Fibroblast of lung (primary cell): Measurements from ENCODE around the gene GRID1. TPM values are rescaled to one million over a fixed set of nuclear protein-coding genes. Genes with fewer than 3 reads are reported as not detected.

ENCODE experiments used
- DNase-seq, 2 donors: peaks; one replicate each; pipeline versions ENCODE4 v3.0.0 to v3.0.0-alpha.2; 2010; ENCODE audit warnings: low read depth in 2 of 2
- H2AFZ ChIP-seq: 2 replicates; pipeline ENCODE4 v1.5.1; 2012; ENCODE audit warnings: low read length, control low read depth, inconsistent platforms
- H3K27ac ChIP-seq: 2 replicates; pipeline ENCODE4 v1.5.1; 2011; ENCODE audit warnings: low read length, control low read depth; ENCODE audit not compliant: insufficient read depth
- H3K27me3 ChIP-seq: 2 replicates; pipeline ENCODE4 v1.5.1; 2011; ENCODE audit warnings: mild to moderate bottlenecking, low read length; ENCODE audit not compliant: control insufficient read depth, insufficient read depth
- H3K36me3 ChIP-seq: 2 replicates; pipeline ENCODE4 v1.5.1; 2011; ENCODE audit warnings: low read length; ENCODE audit not compliant: control insufficient read depth, insufficient read depth
- H3K4me1 ChIP-seq: 2 replicates; pipeline ENCODE4 v1.5.1; 2011; ENCODE audit warnings: low read length; ENCODE audit not compliant: control insufficient read depth, insufficient read depth; ENCODE audit errors: extremely low read depth
- H3K4me2 ChIP-seq: 2 replicates; pipeline ENCODE4 v1.5.1; 2011; ENCODE audit warnings: low read length, control low read depth; ENCODE audit not compliant: insufficient read depth; ENCODE audit errors: extremely low read depth
- H3K4me3 ChIP-seq, 4 experiments: fragments of 200-600 bp in 1 of 4; sonication (generic) in 1 of 4; replicated peaks in 1 of 4; 2 replicates each; pipeline ENCODE4 v1.5.1; 2011 to 2016; ENCODE audit warnings: low read length in 4 of 4, low read depth in 3 of 4, mild to moderate bottlenecking in 3 of 4, control low read depth in 2 of 4, inconsistent platforms in 1 of 4, mixed read lengths in 1 of 4; ENCODE audit not compliant: insufficient read depth in 1 of 4; ENCODE audit errors: control extremely low read depth in 1 of 4
- H3K79me2 ChIP-seq: 2 replicates; pipeline ENCODE4 v1.5.1; 2012; ENCODE audit warnings: mild to moderate bottlenecking, low read length, inconsistent platforms; ENCODE audit not compliant: control insufficient read depth, insufficient read depth
- H3K9ac ChIP-seq: 2 replicates; pipeline ENCODE4 v1.5.1; 2011; ENCODE audit warnings: mild to moderate bottlenecking, low read length, control low read depth; ENCODE audit not compliant: insufficient read depth
- H3K9me3 ChIP-seq: 2 replicates; pipeline ENCODE4 v1.5.1; 2012; ENCODE audit warnings: low read depth, low read length; ENCODE audit not compliant: control insufficient read depth, insufficient read depth
- H4K20me1 ChIP-seq: 2 replicates; pipeline ENCODE4 v1.5.1; 2011; ENCODE audit warnings: low read length; ENCODE audit not compliant: control insufficient read depth, insufficient read depth; ENCODE audit errors: extremely low read depth
- EZH2 ChIP-seq: IDR thresholded peaks from 2 replicates; pipeline ENCODE4 v1.5.1; 2012; ENCODE audit warnings: low read length, control low read depth, mild to moderate bottlenecking; ENCODE audit errors: missing control alignments
- polyA plus RNA-seq, 2 donors: library from polyadenylated mRNA; depleted of rRNA in 1 of 2; stranded (reverse) in 1 of 2; unstranded in 1 of 2; fragments of >200 nt; gene quantifications; 2 replicates each; pipeline ENCODE4 v1.2.1, GENCODE V29; 2011 to 2012; ENCODE audit warnings: missing spikeins in 1 of 2
- total RNA-seq: library from RNA; depleted of rRNA; stranded (reverse); fragments of >200 nt; gene quantifications from 2 replicates; pipeline ENCODE4 v1.2.1, GENCODE V29; 2014
- TF ChIP-seq, protein P1 (sequence below), 2 donors: IDR thresholded peaks in 1 of 2; conservative IDR thresholded peaks in 1 of 2; 1 replicate in 1 of 2; 2 replicates in 1 of 2; pipeline ENCODE4 v1.5.1; 2011 to 2012; ENCODE audit warnings: low read length in 2 of 2, control low read depth in 1 of 2, inconsistent platforms in 1 of 2, low read depth in 1 of 2, mild to moderate bottlenecking in 1 of 2

Gene GRID1
- total and polyA plus RNA-seq, 2 donors (not counting 1 experiment from before 2014, with no cell fraction given): 0.03 to 0.33 TPM

DNA sequence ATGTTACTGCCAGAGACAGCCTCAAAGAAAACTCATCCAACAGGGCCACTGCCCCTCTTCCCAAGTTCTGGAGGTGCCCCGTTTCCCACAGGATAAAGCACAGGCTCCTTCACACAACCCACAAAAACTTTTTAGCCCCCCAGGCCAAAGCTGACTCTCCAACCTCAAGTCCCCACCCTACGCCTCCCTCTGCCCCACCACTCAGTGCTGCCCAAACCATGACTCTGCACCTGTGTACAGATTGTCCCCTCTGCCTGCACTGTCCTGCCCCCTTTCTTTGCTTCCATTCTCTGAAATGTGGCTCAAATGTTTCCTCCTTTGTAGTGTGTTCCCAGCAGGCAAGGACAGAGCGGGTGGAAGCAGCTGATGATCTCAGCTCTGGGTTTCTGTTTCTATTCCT lies 284.0 kb downstream of the GRID1 start:
- Histone ChIP-seq H3K4me2 (no peak overlapping the region), H2AFZ (no peak overlapping the region), H3K4me3 (no peak overlapping the region)

DNA sequence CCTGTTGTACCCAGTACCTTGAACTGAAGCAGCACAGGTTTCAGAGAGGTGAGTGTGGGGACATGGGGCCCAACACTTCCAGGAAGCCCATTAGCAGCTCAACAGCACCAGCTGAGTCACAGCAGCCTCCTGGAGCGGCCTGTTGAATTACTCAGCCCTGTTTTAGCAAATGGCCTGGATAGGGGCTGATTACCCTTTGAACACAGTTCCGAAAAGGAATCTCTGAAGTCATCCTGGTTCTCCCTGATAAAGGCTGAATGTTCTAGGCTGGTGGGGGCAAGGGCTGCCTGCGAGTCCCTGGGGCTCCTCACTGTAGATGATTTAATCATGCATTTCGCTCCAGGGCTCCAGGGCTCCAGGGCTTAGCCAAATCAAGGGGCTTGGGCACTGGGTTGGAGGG lies 287.5 kb downstream of the GRID1 start:
- no peaks in the 10 kb centered on the region for H3K9me3 ChIP-seq
- no peaks in the 10 kb centered on the region for H3K79me2 ChIP-seq
- peak in 1 of 2 donors; percentile 39 for DNase-seq
- H3K9ac ChIP-seq: no peak overlapping the region
- no peaks in the 10 kb centered on the region for H3K36me3 ChIP-seq
- no peaks in the 10 kb centered on the region for H4K20me1 ChIP-seq
- no peak overlapping the region for H3K4me3 ChIP-seq
- no peaks in the 10 kb centered on the region for H3K4me1 ChIP-seq
- H3K4me2 ChIP-seq: no peak overlapping the region
- H2AFZ ChIP-seq: no peak overlapping the region
- no peak for TF ChIP-seq EZH2
- TF ChIP-seq, protein P1, sequence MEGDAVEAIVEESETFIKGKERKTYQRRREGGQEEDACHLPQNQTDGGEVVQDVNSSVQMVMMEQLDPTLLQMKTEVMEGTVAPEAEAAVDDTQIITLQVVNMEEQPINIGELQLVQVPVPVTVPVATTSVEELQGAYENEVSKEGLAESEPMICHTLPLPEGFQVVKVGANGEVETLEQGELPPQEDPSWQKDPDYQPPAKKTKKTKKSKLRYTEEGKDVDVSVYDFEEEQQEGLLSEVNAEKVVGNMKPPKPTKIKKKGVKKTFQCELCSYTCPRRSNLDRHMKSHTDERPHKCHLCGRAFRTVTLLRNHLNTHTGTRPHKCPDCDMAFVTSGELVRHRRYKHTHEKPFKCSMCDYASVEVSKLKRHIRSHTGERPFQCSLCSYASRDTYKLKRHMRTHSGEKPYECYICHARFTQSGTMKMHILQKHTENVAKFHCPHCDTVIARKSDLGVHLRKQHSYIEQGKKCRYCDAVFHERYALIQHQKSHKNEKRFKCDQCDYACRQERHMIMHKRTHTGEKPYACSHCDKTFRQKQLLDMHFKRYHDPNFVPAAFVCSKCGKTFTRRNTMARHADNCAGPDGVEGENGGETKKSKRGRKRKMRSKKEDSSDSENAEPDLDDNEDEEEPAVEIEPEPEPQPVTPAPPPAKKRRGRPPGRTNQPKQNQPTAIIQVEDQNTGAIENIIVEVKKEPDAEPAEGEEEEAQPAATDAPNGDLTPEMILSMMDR (conservative IDR thresholded peaks at IDR 0.05 in 1 of 2, IDR thresholded peaks at IDR 0.05 in 1 of 2; ENCODE audit: low read depth in 1 of 2, low read length in 2 of 2): no peak
- H3K27me3 ChIP-seq: no peaks in the 10 kb centered on the region
- no peak overlapping the region for H3K27ac ChIP-seq

More for the DNA sequence above, 284.0 kb downstream of the GRID1 start:
- Histone ChIP-seq H3K79me2 (no peaks in the 10 kb centered on the region), H3K27ac (no peak overlapping the region), H3K4me1 (no peaks in the 10 kb centered on the region), H3K9me3 (no peaks in the 10 kb centered on the region), H3K36me3 (no peaks in the 10 kb centered on the region), H3K27me3 (no peaks in the 10 kb centered on the region), H4K20me1 (no peaks in the 10 kb centered on the region), H3K9ac (no peak overlapping the region)
- no peak for TF ChIP-seq EZH2
- TF ChIP-seq, protein P1 (conservative IDR thresholded peaks at IDR 0.05 in 1 of 2, IDR thresholded peaks at IDR 0.05 in 1 of 2; ENCODE audit: low read depth in 1 of 2, low read length in 2 of 2): no peak
- no peak for DNase-seq

DNA sequence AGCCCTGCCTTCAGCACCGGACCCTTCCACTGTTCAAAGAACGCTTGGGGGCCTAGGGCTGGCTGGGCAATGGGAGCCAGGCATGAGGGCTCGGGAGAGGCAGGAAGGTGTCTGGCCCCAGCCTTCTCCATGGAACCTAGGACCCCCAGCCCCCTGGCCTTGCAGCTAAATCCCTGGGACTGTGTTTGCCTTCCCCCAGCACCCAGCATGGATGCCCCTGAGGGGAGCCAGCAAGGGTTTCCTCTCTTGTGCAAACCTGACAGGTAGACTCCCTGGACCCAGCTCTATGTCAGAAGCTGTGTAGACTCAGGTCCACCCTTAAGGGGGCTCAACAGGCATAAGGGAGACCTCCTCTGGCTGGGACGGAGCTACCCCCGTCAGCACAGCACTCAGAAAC lies 288.0 kb downstream of the GRID1 start:
- Histone ChIP-seq H3K4me3 (no peak overlapping the region), H2AFZ (no peak overlapping the region), H3K4me2 (no peak overlapping the region)

More for the DNA sequence above, 288.0 kb downstream of the GRID1 start:
- TF ChIP-seq, protein P1 (conservative IDR thresholded peaks at IDR 0.05 in 1 of 2, IDR thresholded peaks at IDR 0.05 in 1 of 2; ENCODE audit: low read depth in 1 of 2, low read length in 2 of 2): no peak
- TF ChIP-seq EZH2: no peak
- no peaks in the 10 kb centered on the region for H3K27me3 ChIP-seq
- H3K79me2 ChIP-seq: no peaks in the 10 kb centered on the region
- no peak overlapping the region for H3K9ac ChIP-seq
- no peaks in the 10 kb centered on the region for H3K4me1 ChIP-seq
- no peaks in the 10 kb centered on the region for H3K9me3 ChIP-seq
- no peak for DNase-seq
- no peaks in the 10 kb centered on the region for H4K20me1 ChIP-seq
- no peaks in the 10 kb centered on the region for H3K36me3 ChIP-seq
- no peak overlapping the region for H3K27ac ChIP-seq
